GM23338 (cell line): Measurements from ENCODE around the gene NPHP4.

Experiments used
- CREB1 ChIP-seq: fragments of 250-450 bp; sonication (Bioruptor Pico); IDR thresholded peaks from 2 replicates; pipeline ENCODE4 v1.5.0; 2020; ENCODE audit warnings: low read depth, mild to moderate bottlenecking, moderate library complexity
- CTCF ChIP-seq, 2 experiments: fragments of 200-600 bp in 1 of 2; sonication (generic) in 1 of 2; conservative IDR thresholded peaks; 2 replicates each; pipeline versions ENCODE4 v1.5.1 to v1.6.1; 2016 to 2017; ENCODE audit warnings: antibody characterized with exemption in 2 of 2, low read depth in 2 of 2, mild to moderate bottlenecking in 2 of 2, moderate library complexity in 1 of 2
- EZH2 ChIP-seq: fragments of 200-600 bp; sonication (generic); IDR thresholded peaks from one replicate; pipeline ENCODE4 v1.8.0; 2017; ENCODE audit warnings: antibody characterized with exemption, mild to moderate bottlenecking, low read depth; ENCODE audit not compliant: unreplicated experiment
- EZH2phosphoT487 ChIP-seq: fragments of 200-600 bp; sonication (generic); IDR thresholded peaks from one replicate; pipeline ENCODE4 v1.8.1; 2018; ENCODE audit warnings: antibody characterized with exemption; ENCODE audit not compliant: unreplicated experiment
- JUNB ChIP-seq: IDR thresholded peaks from one replicate; pipeline ENCODE4 v1.6.1; 2016; ENCODE audit warnings: antibody characterized with exemption; ENCODE audit not compliant: unreplicated experiment
- NANOG ChIP-seq: IDR thresholded peaks from 2 replicates; pipeline ENCODE4 v1.6.1; 2016; ENCODE audit warnings: antibody characterized with exemption, borderline replicate concordance
- POLR2AphosphoS5 ChIP-seq: IDR thresholded peaks from 2 replicates; pipeline ENCODE4 v1.6.1; 2016; ENCODE audit warnings: antibody characterized with exemption, low read depth
- STAT1 ChIP-seq: IDR thresholded peaks from one replicate; pipeline ENCODE4 v1.6.1; 2016; ENCODE audit warnings: antibody characterized with exemption; ENCODE audit not compliant: unreplicated experiment
- ZNF114 ChIP-seq: fragments of 250-450 bp; sonication (Bioruptor Pico); IDR thresholded peaks from 2 replicates; pipeline ENCODE4 v1.5.0; 2020; ENCODE audit warnings: mild to moderate bottlenecking, moderate library complexity
- ZNF331 ChIP-seq: fragments of 250-450 bp; sonication (Bioruptor Pico); IDR thresholded peaks from 2 replicates; pipeline ENCODE4 v1.5.0; 2020; ENCODE audit warnings: low read depth, mild to moderate bottlenecking, moderate library complexity
- TF ChIP-seq, protein P1 (sequence below): fragments of 250-450 bp; sonication (Bioruptor Pico); IDR thresholded peaks from 2 replicates; pipeline ENCODE4 v1.5.0; 2020; ENCODE audit warnings: mild to moderate bottlenecking, moderate library complexity
- TF ChIP-seq, protein P2 (sequence below): IDR thresholded peaks from one replicate; pipeline ENCODE4 v1.6.1; 2018; ENCODE audit warnings: antibody characterized with exemption; ENCODE audit not compliant: unreplicated experiment
- TF ChIP-seq, protein P3 (sequence below): IDR thresholded peaks from 2 replicates; pipeline ENCODE4 v1.6.1; 2016; ENCODE audit warnings: antibody characterized with exemption

DNA sequence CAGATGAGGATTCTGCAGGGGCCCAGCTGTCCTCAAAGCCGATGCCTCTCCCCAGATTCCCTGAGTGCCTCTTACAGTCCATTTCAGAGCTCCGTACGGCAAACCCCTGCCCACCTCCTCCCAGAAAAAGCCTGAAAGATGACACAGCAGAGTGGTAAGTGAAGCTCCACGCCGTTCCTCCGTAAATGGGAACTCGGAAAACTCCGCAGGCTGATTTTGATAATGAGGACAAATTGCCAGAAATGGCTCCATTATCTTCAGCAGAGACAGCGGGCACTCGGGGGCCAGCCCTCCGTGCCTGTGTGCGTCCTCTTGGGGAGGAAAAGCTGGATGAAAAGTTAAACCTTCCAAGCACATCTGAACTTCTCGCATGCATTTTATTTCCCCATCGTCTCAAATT lies 81.1 kb downstream of the NPHP4 start:
- TF ChIP-seq CTCF (conservative IDR thresholded peaks at IDR 0.05; ENCODE audit: low read depth in 2 of 2) (no peak), EZH2phosphoT487 (no peak), EZH2 (no peak), POLR2AphosphoS5 (no peak), NANOG (no peak), ZNF331 (no peak), CREB1 (CRISPR knock-in tag) (no peak), JUNB (no peak), STAT1 (no peak), ZNF114 (CRISPR knock-in tag) (no peak)
- TF ChIP-seq, protein P1, sequence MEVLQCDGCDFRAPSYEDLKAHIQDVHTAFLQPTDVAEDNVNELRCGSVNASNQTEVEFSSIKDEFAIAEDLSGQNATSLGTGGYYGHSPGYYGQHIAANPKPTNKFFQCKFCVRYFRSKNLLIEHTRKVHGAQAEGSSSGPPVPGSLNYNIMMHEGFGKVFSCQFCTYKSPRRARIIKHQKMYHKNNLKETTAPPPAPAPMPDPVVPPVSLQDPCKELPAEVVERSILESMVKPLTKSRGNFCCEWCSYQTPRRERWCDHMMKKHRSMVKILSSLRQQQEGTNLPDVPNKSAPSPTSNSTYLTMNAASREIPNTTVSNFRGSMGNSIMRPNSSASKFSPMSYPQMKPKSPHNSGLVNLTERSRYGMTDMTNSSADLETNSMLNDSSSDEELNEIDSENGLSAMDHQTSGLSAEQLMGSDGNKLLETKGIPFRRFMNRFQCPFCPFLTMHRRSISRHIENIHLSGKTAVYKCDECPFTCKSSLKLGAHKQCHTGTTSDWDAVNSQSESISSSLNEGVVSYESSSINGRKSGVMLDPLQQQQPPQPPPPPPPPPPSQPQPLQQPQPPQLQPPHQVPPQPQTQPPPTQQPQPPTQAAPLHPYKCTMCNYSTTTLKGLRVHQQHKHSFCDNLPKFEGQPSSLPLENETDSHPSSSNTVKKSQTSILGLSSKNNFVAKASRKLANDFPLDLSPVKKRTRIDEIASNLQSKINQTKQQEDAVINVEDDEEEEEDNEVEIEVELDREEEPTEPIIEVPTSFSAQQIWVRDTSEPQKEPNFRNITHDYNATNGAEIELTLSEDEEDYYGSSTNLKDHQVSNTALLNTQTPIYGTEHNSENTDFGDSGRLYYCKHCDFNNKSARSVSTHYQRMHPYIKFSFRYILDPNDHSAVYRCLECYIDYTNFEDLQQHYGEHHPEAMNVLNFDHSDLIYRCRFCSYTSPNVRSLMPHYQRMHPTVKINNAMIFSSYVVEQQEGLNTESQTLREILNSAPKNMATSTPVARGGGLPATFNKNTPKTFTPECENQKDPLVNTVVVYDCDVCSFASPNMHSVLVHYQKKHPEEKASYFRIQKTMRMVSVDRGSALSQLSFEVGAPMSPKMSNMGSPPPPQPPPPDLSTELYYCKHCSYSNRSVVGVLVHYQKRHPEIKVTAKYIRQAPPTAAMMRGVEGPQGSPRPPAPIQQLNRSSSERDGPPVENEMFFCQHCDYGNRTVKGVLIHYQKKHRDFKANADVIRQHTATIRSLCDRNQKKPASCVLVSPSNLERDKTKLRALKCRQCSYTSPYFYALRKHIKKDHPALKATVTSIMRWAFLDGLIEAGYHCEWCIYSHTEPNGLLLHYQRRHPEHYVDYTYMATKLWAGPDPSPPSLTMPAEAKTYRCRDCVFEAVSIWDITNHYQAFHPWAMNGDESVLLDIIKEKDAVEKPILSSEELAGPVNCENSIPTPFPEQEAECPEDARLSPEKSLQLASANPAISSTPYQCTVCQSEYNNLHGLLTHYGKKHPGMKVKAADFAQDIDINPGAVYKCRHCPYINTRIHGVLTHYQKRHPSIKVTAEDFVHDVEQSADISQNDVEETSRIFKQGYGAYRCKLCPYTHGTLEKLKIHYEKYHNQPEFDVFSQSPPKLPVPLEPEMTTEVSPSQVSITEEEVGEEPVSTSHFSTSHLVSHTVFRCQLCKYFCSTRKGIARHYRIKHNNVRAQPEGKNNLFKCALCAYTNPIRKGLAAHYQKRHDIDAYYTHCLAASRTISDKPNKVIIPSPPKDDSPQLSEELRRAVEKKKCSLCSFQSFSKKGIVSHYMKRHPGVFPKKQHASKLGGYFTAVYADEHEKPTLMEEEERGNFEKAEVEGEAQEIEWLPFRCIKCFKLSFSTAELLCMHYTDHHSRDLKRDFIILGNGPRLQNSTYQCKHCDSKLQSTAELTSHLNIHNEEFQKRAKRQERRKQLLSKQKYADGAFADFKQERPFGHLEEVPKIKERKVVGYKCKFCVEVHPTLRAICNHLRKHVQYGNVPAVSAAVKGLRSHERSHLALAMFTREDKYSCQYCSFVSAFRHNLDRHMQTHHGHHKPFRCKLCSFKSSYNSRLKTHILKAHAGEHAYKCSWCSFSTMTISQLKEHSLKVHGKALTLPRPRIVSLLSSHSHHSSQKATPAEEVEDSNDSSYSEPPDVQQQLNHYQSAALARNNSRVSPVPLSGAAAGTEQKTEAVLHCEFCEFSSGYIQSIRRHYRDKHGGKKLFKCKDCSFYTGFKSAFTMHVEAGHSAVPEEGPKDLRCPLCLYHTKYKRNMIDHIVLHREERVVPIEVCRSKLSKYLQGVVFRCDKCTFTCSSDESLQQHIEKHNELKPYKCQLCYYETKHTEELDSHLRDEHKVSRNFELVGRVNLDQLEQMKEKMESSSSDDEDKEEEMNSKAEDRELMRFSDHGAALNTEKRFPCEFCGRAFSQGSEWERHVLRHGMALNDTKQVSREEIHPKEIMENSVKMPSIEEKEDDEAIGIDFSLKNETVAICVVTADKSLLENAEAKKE: no peak
- TF ChIP-seq, protein P2, sequence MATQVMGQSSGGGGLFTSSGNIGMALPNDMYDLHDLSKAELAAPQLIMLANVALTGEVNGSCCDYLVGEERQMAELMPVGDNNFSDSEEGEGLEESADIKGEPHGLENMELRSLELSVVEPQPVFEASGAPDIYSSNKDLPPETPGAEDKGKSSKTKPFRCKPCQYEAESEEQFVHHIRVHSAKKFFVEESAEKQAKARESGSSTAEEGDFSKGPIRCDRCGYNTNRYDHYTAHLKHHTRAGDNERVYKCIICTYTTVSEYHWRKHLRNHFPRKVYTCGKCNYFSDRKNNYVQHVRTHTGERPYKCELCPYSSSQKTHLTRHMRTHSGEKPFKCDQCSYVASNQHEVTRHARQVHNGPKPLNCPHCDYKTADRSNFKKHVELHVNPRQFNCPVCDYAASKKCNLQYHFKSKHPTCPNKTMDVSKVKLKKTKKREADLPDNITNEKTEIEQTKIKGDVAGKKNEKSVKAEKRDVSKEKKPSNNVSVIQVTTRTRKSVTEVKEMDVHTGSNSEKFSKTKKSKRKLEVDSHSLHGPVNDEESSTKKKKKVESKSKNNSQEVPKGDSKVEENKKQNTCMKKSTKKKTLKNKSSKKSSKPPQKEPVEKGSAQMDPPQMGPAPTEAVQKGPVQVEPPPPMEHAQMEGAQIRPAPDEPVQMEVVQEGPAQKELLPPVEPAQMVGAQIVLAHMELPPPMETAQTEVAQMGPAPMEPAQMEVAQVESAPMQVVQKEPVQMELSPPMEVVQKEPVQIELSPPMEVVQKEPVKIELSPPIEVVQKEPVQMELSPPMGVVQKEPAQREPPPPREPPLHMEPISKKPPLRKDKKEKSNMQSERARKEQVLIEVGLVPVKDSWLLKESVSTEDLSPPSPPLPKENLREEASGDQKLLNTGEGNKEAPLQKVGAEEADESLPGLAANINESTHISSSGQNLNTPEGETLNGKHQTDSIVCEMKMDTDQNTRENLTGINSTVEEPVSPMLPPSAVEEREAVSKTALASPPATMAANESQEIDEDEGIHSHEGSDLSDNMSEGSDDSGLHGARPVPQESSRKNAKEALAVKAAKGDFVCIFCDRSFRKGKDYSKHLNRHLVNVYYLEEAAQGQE: no peak
- TF ChIP-seq, protein P3, sequence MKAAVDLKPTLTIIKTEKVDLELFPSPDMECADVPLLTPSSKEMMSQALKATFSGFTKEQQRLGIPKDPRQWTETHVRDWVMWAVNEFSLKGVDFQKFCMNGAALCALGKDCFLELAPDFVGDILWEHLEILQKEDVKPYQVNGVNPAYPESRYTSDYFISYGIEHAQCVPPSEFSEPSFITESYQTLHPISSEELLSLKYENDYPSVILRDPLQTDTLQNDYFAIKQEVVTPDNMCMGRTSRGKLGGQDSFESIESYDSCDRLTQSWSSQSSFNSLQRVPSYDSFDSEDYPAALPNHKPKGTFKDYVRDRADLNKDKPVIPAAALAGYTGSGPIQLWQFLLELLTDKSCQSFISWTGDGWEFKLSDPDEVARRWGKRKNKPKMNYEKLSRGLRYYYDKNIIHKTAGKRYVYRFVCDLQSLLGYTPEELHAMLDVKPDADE: no peak
